HepG2 (cell line): ENCODE results near the gene SBK3. TPM values are rescaled to one million over a fixed set of nuclear protein-coding genes. Genes with fewer than 3 reads are reported as not detected.

Source experiments
- CCDC6 ChIP-seq: sonication (generic); formaldehyde crosslinking; IDR thresholded peaks from 2 replicates; pipeline ENCODE4 v1.8.1; 2022; ENCODE audit warnings: mild to moderate bottlenecking, missing genetic modification reagents, moderate library complexity
- CENPT ChIP-seq: sonication (generic); formaldehyde crosslinking; IDR thresholded peaks from 2 replicates; pipeline ENCODE4 v1.8.0; 2022; ENCODE audit warnings: low read depth, mild to moderate bottlenecking, moderate library complexity, missing genetic modification reagents
- DBP ChIP-seq: sonication (generic); formaldehyde crosslinking; IDR thresholded peaks from 2 replicates; pipeline ENCODE4 v1.4.0; 2020; ENCODE audit warnings: missing genetic modification reagents; ENCODE audit errors: not compliant biosample characterization
- GPN1 ChIP-seq: sonication (generic); formaldehyde crosslinking; IDR thresholded peaks from 2 replicates; pipeline ENCODE4 v1.5.1; 2020; ENCODE audit warnings: missing genetic modification reagents, borderline replicate concordance
- JUN ChIP-seq: sonication (generic); formaldehyde crosslinking; IDR thresholded peaks from 2 replicates; pipeline ENCODE4 v1.4.0; 2020; ENCODE audit warnings: mild to moderate bottlenecking, missing genetic modification reagents
- MATR3 ChIP-seq: sonication (generic); formaldehyde crosslinking; IDR thresholded peaks from 2 replicates; pipeline ENCODE4 v1.4.0; 2020; ENCODE audit warnings: missing genetic modification reagents
- MAZ ChIP-seq, 2 experiments: sonication (generic) in 1 of 2; formaldehyde crosslinking in 1 of 2; IDR thresholded peaks; 2 replicates each; pipeline versions ENCODE4 v1.5.0 to v1.6.1; 2012 to 2020; ENCODE audit warnings: low read depth in 2 of 2, mild to moderate bottlenecking in 2 of 2, borderline replicate concordance in 1 of 2, improper control_type of control experiment in 1 of 2, low read length in 1 of 2, missing genetic modification reagents in 1 of 2, moderate library complexity in 1 of 2
- MED8 ChIP-seq: sonication (generic); formaldehyde crosslinking; IDR thresholded peaks from 2 replicates; pipeline ENCODE4 v1.8.1; 2023; ENCODE audit warnings: mild to moderate bottlenecking, missing genetic modification reagents; ENCODE audit not compliant: insufficient replicate concordance
- MIXL1 ChIP-seq: IDR thresholded peaks from 2 replicates; pipeline ENCODE4 v1.6.1; 2016
- MTF2 ChIP-seq: sonication (generic); formaldehyde crosslinking; IDR thresholded peaks from 2 replicates; pipeline ENCODE4 v1.5.0; 2020; ENCODE audit warnings: missing genetic modification reagents, borderline replicate concordance
- NFIC ChIP-seq: IDR thresholded peaks from 2 replicates; pipeline ENCODE4 v1.6.1; 2012; ENCODE audit warnings: mild to moderate bottlenecking, low read length, inconsistent platforms
- NFKBIZ ChIP-seq: IDR thresholded peaks from 2 replicates; pipeline ENCODE4 v1.6.1; 2018; ENCODE audit warnings: missing genetic modification reagents, missing compliant biosample characterization
- NR1H2 ChIP-seq: sonication (generic); formaldehyde crosslinking; IDR thresholded peaks from 2 replicates; pipeline ENCODE4 v1.8.1; 2022; ENCODE audit warnings: low read depth, missing genetic modification reagents, borderline replicate concordance
- PCBP1 ChIP-seq: fragments of 200-400 bp; formaldehyde crosslinking; IDR thresholded peaks from 2 replicates; pipeline ENCODE4 v1.6.1; 2017; ENCODE audit warnings: mild to moderate bottlenecking, low read depth, low read length, borderline replicate concordance
- PRPF4 ChIP-seq: fragments of 200-400 bp; formaldehyde crosslinking; IDR thresholded peaks from 2 replicates; pipeline ENCODE4 v1.6.1; 2016; ENCODE audit warnings: low read length, low read depth; ENCODE audit not compliant: poor library complexity, severe bottlenecking
- RBM39 ChIP-seq: fragments of 200-400 bp; formaldehyde crosslinking; IDR thresholded peaks from one replicate; pipeline ENCODE4 v1.6.1; 2018; ENCODE audit warnings: antibody characterized with exemption, mild to moderate bottlenecking, low read depth, low read length; ENCODE audit not compliant: poor library complexity, severe bottlenecking
- REXO4 ChIP-seq: sonication (generic); formaldehyde crosslinking; IDR thresholded peaks from 2 replicates; pipeline ENCODE4 v1.8.0; 2022; ENCODE audit warnings: missing genetic modification reagents, mild to moderate bottlenecking, borderline replicate concordance
- RFX3 ChIP-seq: IDR thresholded peaks from 2 replicates; pipeline ENCODE4 v1.6.1; 2016; ENCODE audit warnings: missing biosample characterization, missing genetic modification reagents
- SAFB2 ChIP-seq: sonication (generic); formaldehyde crosslinking; IDR thresholded peaks from 2 replicates; pipeline ENCODE4 v1.5.1; 2020; ENCODE audit warnings: missing genetic modification reagents, low read depth, mild to moderate bottlenecking, borderline replicate concordance
- SIN3B ChIP-seq: fragments of 150-350 bp; IDR thresholded peaks from 2 replicates; pipeline ENCODE4 v1.6.1; 2014; ENCODE audit warnings: low read length
- U2AF1 ChIP-seq: fragments of 200-400 bp; formaldehyde crosslinking; optimal IDR thresholded peaks from 2 replicates; pipeline ENCODE3; 2017; ENCODE audit warnings: mild to moderate bottlenecking, low read depth, low read length
- ZNF235 ChIP-seq: sonication (generic); formaldehyde crosslinking; IDR thresholded peaks from 2 replicates; pipeline ENCODE4 v1.8.1; 2023; ENCODE audit warnings: mild to moderate bottlenecking, missing genetic modification reagents, borderline replicate concordance
- ZNF264 ChIP-seq: sonication (generic); formaldehyde crosslinking; IDR thresholded peaks from 2 replicates; pipeline ENCODE4 v1.4.0; 2020; ENCODE audit warnings: missing genetic modification reagents
- ZNF33B ChIP-seq: sonication (generic); formaldehyde crosslinking; IDR thresholded peaks from 2 replicates; pipeline ENCODE4 v1.5.1; 2020; ENCODE audit warnings: mild to moderate bottlenecking, missing genetic modification reagents
- ZNF572 ChIP-seq: sonication (generic); formaldehyde crosslinking; IDR thresholded peaks from 2 replicates; pipeline ENCODE4 v1.5.1; 2020; ENCODE audit warnings: mild to moderate bottlenecking, missing genetic modification reagents
- ZNF629 ChIP-seq: sonication (generic); formaldehyde crosslinking; conservative IDR thresholded peaks from 2 replicates; pipeline ENCODE4 v1.5.0; 2020; ENCODE audit warnings: missing genetic modification reagents
- ZNF740 ChIP-seq: sonication (generic); formaldehyde crosslinking; IDR thresholded peaks from 2 replicates; pipeline ENCODE4 v1.4.0; 2020; ENCODE audit warnings: missing genetic modification reagents
- ZNF747 ChIP-seq: sonication (generic); formaldehyde crosslinking; IDR thresholded peaks from 2 replicates; pipeline ENCODE4 v1.8.1; 2023; ENCODE audit warnings: missing genetic modification reagents, mild to moderate bottlenecking, borderline replicate concordance
- polyA plus RNA-seq, 8 experiments: library from polyadenylated mRNA; depleted of rRNA in 3 of 8; stranded (reverse) in 7 of 8; unstranded in 1 of 8; fragments of >200 nt; fragmentation: Illumina TruSeq in 4 of 8; extraction: Trizol in 4 of 8; gene quantifications; 2 replicates each; pipeline versions ENCODE4 v1.2.1 to v1.2.3, GENCODE V29; 2011 to 2016; ENCODE audit warnings: low read depth in 4 of 8, missing spikeins in 1 of 8, mixed read lengths in 1 of 8; ENCODE audit not compliant: insufficient read depth in 1 of 8
- total RNA-seq, 5 experiments: library from RNA; depleted of rRNA; stranded (reverse); fragments of >200 nt; fragmentation: Illumina TruSeq; extraction: Trizol; gene quantifications; 2 replicates each; pipeline ENCODE4 v1.2.3, GENCODE V29; 2016; ENCODE audit warnings: low read depth in 1 of 5
- TF ChIP-seq, protein P1 (sequence below): sonication (generic); formaldehyde crosslinking; IDR thresholded peaks from 2 replicates; pipeline ENCODE4 v1.5.0; 2020; ENCODE audit warnings: mild to moderate bottlenecking, missing genetic modification reagents, borderline replicate concordance

SBK3 gene
- total and polyA plus RNA-seq, 2 of the 13 experiments (the other 11 are each of a cell fraction or from before 2014, with no cell fraction given), result 0.66 to 0.77 TPM

DNA sequence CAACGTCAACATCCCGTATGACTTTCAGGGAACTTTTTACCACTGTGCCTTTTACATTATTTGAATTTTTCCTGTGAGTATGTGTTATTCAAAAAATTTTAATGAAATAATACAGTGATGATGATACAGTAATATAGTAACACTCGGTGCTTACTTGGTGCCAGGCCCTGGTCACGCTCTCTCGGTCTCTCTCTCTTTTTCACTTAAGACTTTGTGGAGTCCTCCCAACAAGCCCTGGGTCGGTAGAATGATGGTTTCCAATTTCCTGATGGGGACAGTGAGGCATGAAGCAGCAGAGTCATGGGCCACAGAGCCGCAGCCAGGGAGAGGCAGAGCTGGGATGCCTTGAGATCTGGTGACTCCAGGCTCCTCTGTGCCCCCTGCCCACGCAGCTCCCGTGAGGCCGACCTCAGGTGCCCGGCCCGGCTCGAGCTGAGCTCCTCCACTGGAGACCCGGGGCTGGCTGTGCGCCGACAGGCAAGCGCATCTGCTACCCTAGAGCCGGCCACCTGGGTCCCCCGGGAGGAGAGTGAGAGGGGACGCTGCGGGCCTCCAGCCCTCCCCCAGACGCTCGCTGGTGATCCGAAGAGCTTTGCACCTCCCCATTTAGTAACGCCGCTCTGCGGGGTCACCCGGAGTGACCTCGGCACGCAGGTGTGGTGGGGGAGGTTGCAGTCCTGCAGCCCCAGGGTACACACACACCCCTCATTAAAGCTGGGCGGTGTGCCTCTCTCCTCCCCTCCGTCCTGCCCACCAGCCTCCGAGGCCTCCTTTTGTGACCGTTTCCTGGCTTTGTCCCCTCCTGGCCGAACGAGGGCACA is 4.4 kb upstream of the SBK3 start (continued):
- TF ChIP-seq RBM39 (no peak), NFIC (no peak), ZNF264 (CRISPR knock-in tag) (no peak), MIXL1 (no peak), GPN1 (CRISPR knock-in tag) (no peak), ZNF629 (CRISPR knock-in tag) (no peak), CENPT (CRISPR knock-in tag) (no peak), ZNF572 (CRISPR knock-in tag) (no peak), U2AF1 (no peak), JUN (CRISPR knock-in tag) (no peak), CCDC6 (CRISPR knock-in tag) (no peak), ZNF740 (no peak), SAFB2 (no peak), NFKBIZ (CRISPR knock-in tag) (no peak), PCBP1 (no peak), MTF2 (CRISPR knock-in tag) (no peak), ZNF33B (CRISPR knock-in tag) (no peak), MAZ (IDR thresholded peaks at IDR 0.05; ENCODE audit: borderline replicate concordance, low read depth, low read length) (no peak), MAZ (CRISPR knock-in tag; IDR thresholded peaks at IDR 0.05; ENCODE audit: low read depth) (no peak), ZNF747 (CRISPR knock-in tag) (no peak), RFX3 (CRISPR knock-in tag) (no peak), NR1H2 (no peak), REXO4 (CRISPR knock-in tag) (no peak), DBP (no peak), ZNF235 (CRISPR knock-in tag) (no peak), MED8 (CRISPR knock-in tag) (no peak), MATR3 (CRISPR knock-in tag) (no peak), PRPF4 (no peak), SIN3B (no peak)
- TF ChIP-seq, protein P1, sequence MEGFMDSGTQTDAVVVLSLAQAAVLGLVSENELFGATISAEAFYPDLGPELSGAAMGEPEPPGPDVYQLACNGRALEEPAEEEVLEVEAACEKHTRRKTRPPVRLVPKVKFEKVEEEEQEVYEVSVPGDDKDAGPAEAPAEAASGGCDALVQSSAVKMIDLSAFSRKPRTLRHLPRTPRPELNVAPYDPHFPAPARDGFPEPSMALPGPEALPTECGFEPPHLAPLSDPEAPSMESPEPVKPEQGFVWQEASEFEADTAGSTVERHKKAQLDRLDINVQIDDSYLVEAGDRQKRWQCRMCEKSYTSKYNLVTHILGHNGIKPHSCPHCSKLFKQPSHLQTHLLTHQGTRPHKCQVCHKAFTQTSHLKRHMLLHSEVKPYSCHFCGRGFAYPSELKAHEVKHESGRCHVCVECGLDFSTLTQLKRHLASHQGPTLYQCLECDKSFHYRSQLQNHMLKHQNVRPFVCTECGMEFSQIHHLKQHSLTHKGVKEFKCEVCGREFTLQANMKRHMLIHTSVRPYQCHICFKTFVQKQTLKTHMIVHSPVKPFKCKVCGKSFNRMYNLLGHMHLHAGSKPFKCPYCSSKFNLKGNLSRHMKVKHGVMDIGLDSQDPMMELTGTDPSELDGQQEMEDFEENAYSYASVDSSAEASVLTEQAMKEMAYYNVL (CRISPR knock-in tag), result peak; percentile 27; the same call in 1 of the 2 replicates
